ENCODE measurements around the gene CGAS.

GRCh38 chr6:73421534-73421933, 30.6 kb downstream of the CGAS start:
- TF ChIP-seq CTCF (IDR thresholded peaks at IDR 0.05) (no peak), ELK1 (IDR thresholded peaks at IDR 0.05; ENCODE audit: low read depth, low read length) (no peak), MAX (IDR thresholded peaks at IDR 0.05) (no peak), BHLHE40 (IDR thresholded peaks at IDR 0.05; ENCODE audit: low read depth, low read length) (no peak), POLR2A (IDR thresholded peaks at IDR 0.05; ENCODE audit: low read length) (no peak), CHD2 (IDR thresholded peaks at IDR 0.05; ENCODE audit: low read length, partially characterized antibody) (no peak), EP300 (IDR thresholded peaks at IDR 0.05) (no peak)
